Measurements from ENCODE around the gene NPY1R.

Gene NPY1R

DNA sequence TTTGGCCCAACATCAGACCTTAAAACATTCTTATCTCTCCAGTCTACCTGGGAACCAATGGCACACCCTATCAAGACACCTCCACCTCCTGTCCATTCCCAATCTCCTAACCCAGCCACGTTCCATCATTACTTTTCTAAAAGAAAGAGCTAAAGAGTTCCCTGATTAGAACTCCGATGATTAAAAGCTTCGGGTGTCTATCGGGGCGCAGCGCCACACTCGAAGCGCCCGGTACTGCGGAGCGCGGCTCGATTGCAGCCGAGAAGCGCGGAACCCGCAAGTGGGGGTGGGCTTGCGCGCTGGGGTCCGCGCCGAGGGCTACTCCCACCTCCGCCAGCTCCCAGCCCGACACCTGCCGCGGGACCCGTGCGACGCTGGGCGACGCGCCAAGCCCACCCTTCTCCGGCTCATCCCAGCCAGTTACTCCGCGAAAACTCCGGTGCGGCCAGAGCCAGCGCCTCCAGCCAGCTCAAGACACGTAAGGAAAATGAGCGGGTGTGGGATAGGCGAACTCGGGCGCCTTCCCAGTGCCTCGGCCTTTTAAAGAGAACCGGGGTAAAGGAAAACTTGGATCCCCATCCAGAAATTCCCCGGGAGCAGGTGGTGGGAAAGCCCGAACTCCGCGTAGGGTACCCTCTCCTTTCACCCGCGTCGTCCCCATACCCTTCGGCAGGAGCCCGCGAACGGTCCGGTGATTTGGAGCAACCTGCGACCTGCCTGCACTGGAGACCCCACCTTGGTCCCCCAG is 593 bp downstream of the NPY1R start:
- H3K9me3 ChIP-seq (ENCODE audit: control insufficient read depth, insufficient read depth, low read length) = no peaks in the 10 kb centered on the region
- H3K4me3 ChIP-seq (ENCODE audit: low read depth, low read length) = peak overlapping the region; percentile 85

DNA sequence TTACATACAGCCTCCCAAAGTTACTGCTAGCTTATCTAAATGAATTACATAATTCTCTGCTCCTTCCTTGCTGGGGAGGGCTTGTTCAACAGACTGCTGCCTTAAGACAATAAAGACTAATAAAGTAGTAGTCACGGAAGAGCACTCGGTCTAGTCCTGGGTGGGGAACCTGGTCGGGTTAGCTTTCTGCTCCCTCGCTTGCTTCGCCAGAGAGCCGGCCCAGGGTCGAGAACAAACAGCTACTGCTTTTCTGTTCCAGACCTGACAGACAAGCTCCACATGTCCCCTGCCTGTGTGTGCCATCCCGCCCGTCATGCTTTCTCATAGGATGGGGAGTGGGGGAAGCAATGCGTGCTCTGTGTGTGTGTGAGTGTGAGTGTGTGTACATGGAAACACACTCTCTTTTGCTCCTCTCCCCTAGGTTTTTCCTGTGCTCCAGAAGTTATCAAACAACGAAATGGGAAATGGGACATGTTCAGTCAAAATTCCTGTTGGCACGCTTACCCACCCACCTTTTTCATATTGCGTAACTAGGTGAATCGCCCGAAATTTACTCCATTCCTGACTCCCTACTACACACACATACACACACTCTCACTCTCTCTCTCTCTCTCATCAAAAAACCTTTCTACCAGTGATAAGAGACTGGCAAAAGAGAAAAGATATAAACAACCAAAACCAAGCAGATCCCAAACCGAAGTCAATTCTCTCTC is 1.3 kb downstream of the NPY1R start:
- no peaks in the 10 kb centered on the region for H3K9me3 ChIP-seq (ENCODE audit: control insufficient read depth, insufficient read depth, low read length)
- H3K36me3 ChIP-seq (ENCODE audit: control insufficient read depth, insufficient read depth, low read length) = no peaks in the 10 kb centered on the region
- no peaks in the 10 kb centered on the region for H3K4me1 ChIP-seq (ENCODE audit: control insufficient read depth, insufficient read depth, low read length)
- H3K9ac ChIP-seq (ENCODE audit: low read depth, low read length) = no peak overlapping the region
- peak overlapping the region; percentile 85 for H3K4me3 ChIP-seq (ENCODE audit: low read depth, low read length)
- peaks cover 27% of the 10 kb centered on the region for H3K27me3 ChIP-seq (ENCODE audit: control insufficient read depth, insufficient read depth, low read length)

More for the DNA sequence above, 593 bp downstream of the NPY1R start:
- no peaks in the 10 kb centered on the region for H3K4me1 ChIP-seq (ENCODE audit: control insufficient read depth, insufficient read depth, low read length)
- H3K36me3 ChIP-seq (ENCODE audit: control insufficient read depth, insufficient read depth, low read length) = no peaks in the 10 kb centered on the region
- peaks cover 27% of the 10 kb centered on the region for H3K27me3 ChIP-seq (ENCODE audit: control insufficient read depth, insufficient read depth, low read length)
- H3K9ac ChIP-seq (ENCODE audit: low read depth, low read length) = peak overlapping the region; percentile 63

DNA sequence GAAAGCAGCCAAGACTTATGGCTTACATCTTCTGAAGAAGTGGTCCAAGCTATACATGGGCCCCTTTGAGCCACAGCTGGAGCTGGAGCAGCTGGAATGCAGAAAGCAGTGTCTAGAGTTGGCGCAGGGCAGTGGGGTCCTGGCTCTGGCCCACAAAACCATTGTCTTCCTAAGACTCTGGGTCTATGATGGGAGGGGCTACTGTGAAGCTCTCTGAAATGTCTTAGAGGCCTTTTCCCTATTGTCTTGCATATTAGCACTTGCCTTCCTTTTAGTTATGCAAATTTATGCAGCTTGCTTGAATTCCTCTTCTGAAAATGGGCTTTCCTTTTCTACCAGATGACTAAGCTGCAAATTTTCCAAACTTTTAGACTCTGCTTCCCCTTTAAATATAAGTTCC is 15.3 kb downstream of the NPY1R start:
- H3K4me3 ChIP-seq (ENCODE audit: low read depth, low read length) = no peak overlapping the region
- H3K9me3 ChIP-seq (ENCODE audit: control insufficient read depth, insufficient read depth, low read length) = peaks cover 15% of the 10 kb centered on the region
- H3K27me3 ChIP-seq (ENCODE audit: control insufficient read depth, insufficient read depth, low read length) = no peaks in the 10 kb centered on the region
- no peaks in the 10 kb centered on the region for H3K36me3 ChIP-seq (ENCODE audit: control insufficient read depth, insufficient read depth, low read length)
- no peak overlapping the region for H3K9ac ChIP-seq (ENCODE audit: low read depth, low read length)
- H3K4me1 ChIP-seq (ENCODE audit: control insufficient read depth, insufficient read depth, low read length) = no peaks in the 10 kb centered on the region

DNA sequence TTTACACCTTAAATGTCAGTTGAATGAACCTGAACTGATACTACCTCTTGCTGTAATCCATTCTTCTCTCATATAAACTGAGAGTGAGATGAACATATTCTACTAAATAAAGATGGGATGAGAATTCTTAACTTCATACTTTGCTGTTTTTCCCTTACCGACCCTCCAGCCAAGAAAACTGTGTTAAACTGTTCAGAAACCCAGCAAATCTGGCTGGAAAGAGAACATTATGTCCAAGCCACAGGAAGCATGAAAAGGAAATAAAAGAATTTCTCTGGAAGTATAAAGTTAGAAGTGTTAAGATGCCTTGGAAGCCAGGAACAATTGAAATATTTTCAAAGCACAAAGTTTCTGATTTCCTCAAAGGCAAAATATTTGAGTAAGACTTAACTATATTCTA is 22.9 kb downstream of the NPY1R start:
- no peaks in the 10 kb centered on the region for H3K9me3 ChIP-seq (ENCODE audit: control insufficient read depth, insufficient read depth, low read length)
- no peak overlapping the region for H3K9ac ChIP-seq (ENCODE audit: low read depth, low read length)
- H3K36me3 ChIP-seq (ENCODE audit: control insufficient read depth, insufficient read depth, low read length) = no peaks in the 10 kb centered on the region
- no peak overlapping the region for H3K4me3 ChIP-seq (ENCODE audit: low read depth, low read length)
- no peaks in the 10 kb centered on the region for H3K4me1 ChIP-seq (ENCODE audit: control insufficient read depth, insufficient read depth, low read length)
- no peaks in the 10 kb centered on the region for H3K27me3 ChIP-seq (ENCODE audit: control insufficient read depth, insufficient read depth, low read length)

DNA sequence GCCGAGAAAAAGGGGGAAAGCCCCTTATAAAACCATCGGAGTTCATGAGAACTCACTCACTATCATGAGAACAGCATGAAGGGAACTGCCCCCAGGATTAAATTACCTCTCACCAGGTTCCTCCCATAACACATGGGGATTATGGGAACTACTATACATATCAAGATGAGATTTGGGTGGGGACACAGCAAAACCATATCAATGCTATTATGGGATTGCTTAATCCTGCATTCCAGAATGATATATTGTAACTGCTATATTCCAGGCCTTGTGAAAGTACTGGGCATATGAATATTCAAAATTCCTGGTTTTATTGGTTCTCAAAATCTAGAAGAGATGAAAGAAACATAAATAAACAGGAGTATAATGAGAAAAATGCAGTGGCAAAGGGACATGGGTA is 29.3 kb downstream of the NPY1R start:
- Histone ChIP-seq H3K27me3 (ENCODE audit: control insufficient read depth, insufficient read depth, low read length) (no peaks in the 10 kb centered on the region), H3K36me3 (ENCODE audit: control insufficient read depth, insufficient read depth, low read length) (no peaks in the 10 kb centered on the region), H3K4me1 (ENCODE audit: control insufficient read depth, insufficient read depth, low read length) (no peaks in the 10 kb centered on the region), H3K9me3 (ENCODE audit: control insufficient read depth, insufficient read depth, low read length) (no peaks in the 10 kb centered on the region), H3K9ac (ENCODE audit: low read depth, low read length) (no peak overlapping the region), H3K4me3 (ENCODE audit: low read depth, low read length) (no peak overlapping the region)

DNA sequence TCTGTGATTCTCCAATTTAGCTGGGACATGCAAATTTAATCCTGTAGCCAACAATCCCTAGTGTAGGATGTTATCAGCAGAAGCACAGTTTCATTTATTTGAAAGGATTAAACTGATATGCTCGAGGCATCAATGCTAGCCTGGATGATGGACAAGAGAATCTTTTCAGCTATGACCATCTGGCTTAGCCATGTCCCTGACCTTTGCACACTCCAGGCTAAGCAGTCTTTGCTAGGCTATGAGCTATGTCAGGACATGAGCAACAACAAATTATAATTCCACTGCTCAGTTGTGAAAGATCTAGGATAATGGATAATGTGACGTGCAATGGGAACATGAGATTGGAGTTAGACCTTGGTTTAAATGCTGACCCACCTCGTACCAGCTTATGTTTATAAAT is 32.0 kb downstream of the NPY1R start:
- H3K27me3 ChIP-seq (ENCODE audit: control insufficient read depth, insufficient read depth, low read length) = no peaks in the 10 kb centered on the region
- no peak overlapping the region for H3K4me3 ChIP-seq (ENCODE audit: low read depth, low read length)
- H3K36me3 ChIP-seq (ENCODE audit: control insufficient read depth, insufficient read depth, low read length) = no peaks in the 10 kb centered on the region
- H3K9me3 ChIP-seq (ENCODE audit: control insufficient read depth, insufficient read depth, low read length) = no peaks in the 10 kb centered on the region
- H3K4me1 ChIP-seq (ENCODE audit: control insufficient read depth, insufficient read depth, low read length) = no peaks in the 10 kb centered on the region
- no peak overlapping the region for H3K9ac ChIP-seq (ENCODE audit: low read depth, low read length)

DNA sequence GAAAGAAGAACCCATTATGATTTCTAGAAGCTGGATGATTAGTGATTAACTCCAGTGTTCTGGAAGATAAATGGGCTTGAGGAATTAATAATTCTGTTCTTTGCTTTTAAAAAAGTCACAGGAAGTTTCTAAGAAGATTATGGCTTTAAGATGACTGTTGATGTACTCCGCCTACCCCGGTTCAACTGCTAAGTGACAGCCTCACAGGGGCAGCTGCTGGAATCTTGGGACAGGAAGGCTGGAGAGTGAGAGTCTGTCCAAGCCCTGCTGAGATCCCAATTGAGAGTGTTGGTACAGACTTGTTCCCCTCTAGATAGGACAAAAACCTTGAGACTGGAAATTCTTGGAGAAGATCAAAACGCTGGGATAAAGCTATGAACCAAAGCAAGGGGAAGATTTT is 37.3 kb downstream of the NPY1R start:
- Histone ChIP-seq H3K9me3 (ENCODE audit: control insufficient read depth, insufficient read depth, low read length) (no peaks in the 10 kb centered on the region), H3K27me3 (ENCODE audit: control insufficient read depth, insufficient read depth, low read length) (no peaks in the 10 kb centered on the region), H3K4me1 (ENCODE audit: control insufficient read depth, insufficient read depth, low read length) (no peaks in the 10 kb centered on the region), H3K9ac (ENCODE audit: low read depth, low read length) (no peak overlapping the region), H3K4me3 (ENCODE audit: low read depth, low read length) (no peak overlapping the region), H3K36me3 (ENCODE audit: control insufficient read depth, insufficient read depth, low read length) (no peaks in the 10 kb centered on the region)

DNA sequence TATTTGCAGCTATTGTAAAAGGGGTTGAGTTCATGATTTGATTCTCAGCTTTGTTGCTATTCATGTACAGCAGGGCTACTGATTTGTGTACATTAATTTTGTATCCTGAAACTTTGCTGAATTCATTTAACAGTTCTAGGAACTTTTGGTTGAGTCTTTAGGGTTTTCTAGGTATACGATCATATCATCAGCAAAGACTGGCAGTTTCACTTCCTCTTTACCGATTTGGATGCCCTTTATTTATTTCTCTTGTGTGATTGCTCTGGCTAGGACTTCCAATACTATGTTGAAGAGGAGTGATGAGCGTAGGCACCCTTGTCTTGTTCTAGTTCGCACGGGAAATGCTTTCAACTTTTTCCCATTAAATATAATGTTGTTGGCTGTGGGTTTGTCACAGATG is 48.1 kb downstream of the NPY1R start:
- Histone ChIP-seq H3K4me1 (ENCODE audit: control insufficient read depth, insufficient read depth, low read length) (no peaks in the 10 kb centered on the region), H3K9me3 (ENCODE audit: control insufficient read depth, insufficient read depth, low read length) (no peaks in the 10 kb centered on the region), H3K36me3 (ENCODE audit: control insufficient read depth, insufficient read depth, low read length) (no peaks in the 10 kb centered on the region), H3K4me3 (ENCODE audit: low read depth, low read length) (no peak overlapping the region), H3K9ac (ENCODE audit: low read depth, low read length) (no peak overlapping the region), H3K27me3 (ENCODE audit: control insufficient read depth, insufficient read depth, low read length) (no peaks in the 10 kb centered on the region)

DNA sequence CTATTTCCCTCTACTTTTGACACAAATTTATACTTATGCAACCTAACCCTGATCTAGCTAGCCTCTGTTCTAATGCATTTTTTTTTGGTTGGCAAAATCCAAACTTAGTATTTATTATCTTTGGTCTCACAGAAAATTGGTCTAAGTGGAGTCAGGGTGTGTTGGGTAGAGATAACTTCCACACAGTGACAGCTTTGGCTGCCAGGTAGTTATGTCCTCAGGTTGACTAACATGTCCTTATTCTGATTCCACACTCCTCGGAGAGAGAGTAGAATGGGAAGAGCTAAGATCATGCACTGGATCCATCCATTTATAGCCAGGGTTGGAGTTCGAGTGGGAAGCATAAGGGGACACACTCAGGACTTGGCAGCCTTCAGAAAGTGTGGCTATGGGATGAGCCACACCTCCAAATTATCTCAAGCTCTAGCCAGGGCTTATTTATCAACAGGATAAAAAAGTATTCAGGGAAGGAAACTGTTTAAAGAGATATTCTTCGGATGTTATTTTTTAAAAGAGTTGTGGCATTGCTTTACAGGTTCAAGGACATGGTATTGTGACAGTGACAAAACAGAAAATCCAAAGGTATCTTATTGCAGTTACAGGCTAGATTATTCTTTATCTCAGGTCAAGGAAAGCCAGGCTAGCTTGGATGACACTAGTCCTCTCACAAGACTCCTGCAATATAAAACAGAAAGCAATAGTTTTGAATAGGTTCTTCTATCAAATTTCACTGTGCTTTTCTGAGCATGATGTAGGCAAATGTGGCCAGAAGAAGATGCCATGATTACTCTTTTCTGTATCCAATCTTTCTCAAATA is 51.5 kb downstream of the NPY1R start:
- no peaks in the 10 kb centered on the region for H3K36me3 ChIP-seq (ENCODE audit: control insufficient read depth, insufficient read depth, low read length)
- no peak overlapping the region for H3K9ac ChIP-seq (ENCODE audit: low read depth, low read length)
- H3K4me3 ChIP-seq (ENCODE audit: low read depth, low read length) = no peak overlapping the region
- no peaks in the 10 kb centered on the region for H3K27me3 ChIP-seq (ENCODE audit: control insufficient read depth, insufficient read depth, low read length)
- H3K9me3 ChIP-seq (ENCODE audit: control insufficient read depth, insufficient read depth, low read length) = no peaks in the 10 kb centered on the region
- H3K4me1 ChIP-seq (ENCODE audit: control insufficient read depth, insufficient read depth, low read length) = no peaks in the 10 kb centered on the region

DNA sequence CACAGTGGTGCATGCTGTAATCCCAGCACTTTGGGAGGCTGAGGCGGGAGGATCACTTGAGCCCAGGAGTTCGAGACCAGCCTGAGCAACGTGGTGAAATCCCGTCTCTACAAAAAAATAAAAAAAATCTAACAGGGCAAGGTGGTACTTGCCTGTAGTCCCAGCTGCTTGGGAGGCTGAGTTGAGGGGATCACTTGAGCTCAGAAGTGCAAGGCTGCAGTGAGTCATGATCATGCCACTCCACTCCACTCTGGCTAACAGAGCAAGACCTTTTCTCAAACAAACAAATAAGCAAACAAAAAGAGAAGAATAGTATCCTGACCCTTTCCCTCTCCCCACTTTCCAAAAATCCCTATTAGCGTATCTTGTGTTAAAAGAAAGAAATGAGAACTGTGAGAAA is 52.7 kb downstream of the NPY1R start:
- Histone ChIP-seq H3K9ac (ENCODE audit: low read depth, low read length) (no peak overlapping the region), H3K36me3 (ENCODE audit: control insufficient read depth, insufficient read depth, low read length) (no peaks in the 10 kb centered on the region), H3K4me1 (ENCODE audit: control insufficient read depth, insufficient read depth, low read length) (no peaks in the 10 kb centered on the region), H3K4me3 (ENCODE audit: low read depth, low read length) (no peak overlapping the region), H3K27me3 (ENCODE audit: control insufficient read depth, insufficient read depth, low read length) (no peaks in the 10 kb centered on the region), H3K9me3 (ENCODE audit: control insufficient read depth, insufficient read depth, low read length) (no peaks in the 10 kb centered on the region)

DNA sequence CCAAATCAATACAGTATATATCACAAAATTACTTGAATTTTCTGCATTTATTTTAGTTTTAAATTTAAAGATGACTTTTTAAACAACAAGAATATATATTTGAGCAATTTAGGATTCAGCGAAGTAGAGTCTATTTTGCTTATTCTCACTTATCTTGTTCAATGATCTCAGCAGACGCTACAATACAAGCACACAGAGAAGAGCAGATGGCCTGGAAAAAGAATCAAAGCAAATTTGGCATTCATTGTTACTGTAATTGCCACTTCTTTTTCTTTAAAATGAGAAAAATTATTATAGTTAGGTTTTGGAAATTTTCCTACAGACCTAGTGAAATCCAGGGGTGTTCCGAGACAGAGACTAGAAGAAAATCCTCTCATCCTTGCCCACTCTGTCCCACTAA is 57.5 kb downstream of the NPY1R start:
- H3K36me3 ChIP-seq (ENCODE audit: control insufficient read depth, insufficient read depth, low read length) = no peaks in the 10 kb centered on the region
- no peaks in the 10 kb centered on the region for H3K27me3 ChIP-seq (ENCODE audit: control insufficient read depth, insufficient read depth, low read length)
- H3K4me1 ChIP-seq (ENCODE audit: control insufficient read depth, insufficient read depth, low read length) = no peaks in the 10 kb centered on the region
- no peak overlapping the region for H3K9ac ChIP-seq (ENCODE audit: low read depth, low read length)
- no peaks in the 10 kb centered on the region for H3K9me3 ChIP-seq (ENCODE audit: control insufficient read depth, insufficient read depth, low read length)
- H3K4me3 ChIP-seq (ENCODE audit: low read depth, low read length) = no peak overlapping the region

Measured in iPS-15b (cell line).